Left renal pelvis (tissue), 4 donors: ENCODE measurements around the gene MCFD2. TPM values are rescaled to one million over a fixed set of nuclear protein-coding genes. Genes with fewer than 3 reads are reported as not detected.
"Not testable (repeated sequence)": the region's sequence is repeated elsewhere in the genome, so short reads cannot be mapped to it uniquely, and the experiment has no call there.

Experiments used
- DNase-seq, 4 donors: peaks; one replicate each; pipeline ENCODE4 v3.0.0-alpha.2; 2013; ENCODE audit warnings: low read depth in 4 of 4, low spot score in 3 of 4
- polyA plus RNA-seq, 4 donors: library from polyadenylated mRNA; unstranded; fragments of 120-200 nt; gene quantifications; one replicate each; pipeline ENCODE4 v1.2.1, GENCODE V29; 2013; ENCODE audit not compliant: insufficient read length in 4 of 4

Gene MCFD2
- polyA plus RNA-seq, 4 donors = 83.9 to 105 (median 96.3) TPM

DNA sequence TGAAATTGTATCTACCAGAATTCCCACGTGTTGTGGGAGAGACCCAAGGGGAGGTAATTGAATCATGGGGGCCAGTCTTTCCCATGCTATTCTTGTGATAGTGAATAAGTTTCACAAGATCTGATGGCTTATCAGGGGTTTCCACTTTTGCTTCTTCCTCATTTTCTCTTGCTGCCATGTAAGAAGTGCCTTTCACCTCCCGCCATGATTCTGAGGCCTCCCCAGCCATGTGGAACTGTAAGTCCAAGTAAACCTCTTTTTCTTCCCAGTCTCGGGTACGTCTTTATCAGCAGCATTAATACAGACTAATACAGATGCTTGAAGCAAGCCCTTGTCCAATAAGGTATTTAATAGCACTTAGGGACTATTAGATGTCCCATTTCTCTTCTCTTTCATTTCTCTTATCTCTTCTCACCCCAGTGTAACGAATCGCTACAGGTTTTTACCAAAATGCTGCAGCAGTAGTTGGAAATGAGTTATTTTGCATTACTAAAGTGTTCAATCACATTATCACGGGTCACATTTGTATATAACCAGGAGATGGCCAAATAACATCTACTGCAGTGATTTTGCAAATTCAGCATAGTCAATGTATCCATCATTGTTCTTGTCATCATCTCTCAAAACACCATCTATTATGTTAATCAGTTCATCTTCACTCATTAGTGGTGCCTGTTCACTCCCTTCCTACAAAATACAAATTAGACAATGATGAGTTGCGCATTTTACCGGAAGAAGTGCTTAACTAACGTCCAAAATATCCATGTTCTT is 10.5 kb downstream of the MCFD2 start:
- DNase-seq = not testable (repeated sequence)

DNA sequence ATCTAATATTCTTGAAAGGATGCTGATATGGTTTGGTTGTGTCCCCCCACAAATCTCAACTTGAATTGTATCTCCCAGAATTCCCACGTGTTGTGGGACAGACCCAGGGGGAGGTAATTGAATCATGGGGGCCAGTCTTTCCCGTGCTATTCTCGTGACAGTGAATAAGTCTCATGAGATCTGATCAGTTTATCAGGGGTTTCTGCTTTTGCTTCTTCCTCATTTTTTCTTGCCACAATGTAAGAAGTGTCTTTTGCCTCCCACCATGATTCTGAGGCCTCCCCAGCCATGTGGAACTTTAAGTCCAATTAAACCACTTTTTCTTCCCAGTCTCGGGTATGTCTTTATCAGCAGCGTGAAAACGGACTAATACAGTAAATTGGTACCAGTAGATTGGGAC is 12.6 kb downstream of the MCFD2 start:
- DNase-seq = not testable (repeated sequence)

DNA sequence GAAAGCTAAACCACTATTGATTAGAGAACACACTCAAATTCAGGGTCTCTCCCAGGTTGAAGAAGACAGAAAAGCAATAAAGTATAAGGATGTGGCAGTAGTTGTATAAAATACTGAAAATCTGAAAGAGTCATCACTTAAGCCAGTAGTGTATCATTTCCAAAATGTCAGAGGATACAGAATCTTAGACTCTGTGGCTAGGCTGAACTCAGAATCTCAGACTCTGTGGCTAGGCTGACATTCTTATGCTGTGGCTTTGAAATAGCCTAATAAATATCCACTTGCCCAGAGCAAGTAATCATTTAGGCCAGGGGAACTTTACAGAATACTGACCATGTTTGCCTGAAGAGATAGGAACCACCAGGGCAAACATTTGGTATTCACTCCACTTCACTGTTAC is 13.1 kb downstream of the MCFD2 start:
- DNase-seq = no peak

DNA sequence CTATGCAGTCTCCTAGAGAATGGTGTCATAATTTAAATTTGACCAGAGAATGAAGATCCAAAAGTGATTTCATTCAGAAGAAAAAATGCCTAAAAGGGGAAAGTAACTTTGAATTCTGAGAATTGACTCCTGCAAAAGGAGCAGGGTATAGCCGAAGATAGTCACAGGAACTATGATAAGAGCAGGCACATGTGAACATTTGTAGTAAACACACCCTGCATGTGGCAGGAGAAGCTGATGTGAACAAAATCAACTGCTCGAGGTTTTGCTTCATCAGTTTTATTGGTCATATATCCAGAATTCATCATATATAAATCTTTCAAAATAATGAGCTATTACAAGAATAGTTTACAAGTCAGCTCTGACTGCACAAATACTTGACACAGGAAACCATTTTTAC is 14.0 kb downstream of the MCFD2 start:
- DNase-seq = no peak

DNA sequence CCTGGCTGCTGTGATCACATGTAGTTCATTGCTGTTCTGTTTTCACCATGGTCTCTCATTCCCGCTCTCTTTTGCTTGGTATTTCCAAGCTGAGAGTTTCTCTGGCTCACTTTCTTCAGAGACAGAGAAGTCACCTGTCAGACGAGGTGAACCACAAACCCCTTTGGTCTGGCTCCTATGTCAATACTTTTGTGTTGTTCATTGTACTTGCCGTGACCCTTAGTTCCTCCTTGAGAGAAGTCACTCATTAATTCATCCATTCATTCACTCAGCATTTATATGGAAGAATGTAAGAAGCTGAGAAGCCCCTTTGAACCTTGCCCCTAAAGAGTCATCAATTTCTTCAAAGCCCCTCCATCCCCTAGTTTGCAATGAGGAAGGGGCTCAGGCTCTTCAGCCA is 15.2 kb downstream of the MCFD2 start:
- DNase-seq = no peak

DNA sequence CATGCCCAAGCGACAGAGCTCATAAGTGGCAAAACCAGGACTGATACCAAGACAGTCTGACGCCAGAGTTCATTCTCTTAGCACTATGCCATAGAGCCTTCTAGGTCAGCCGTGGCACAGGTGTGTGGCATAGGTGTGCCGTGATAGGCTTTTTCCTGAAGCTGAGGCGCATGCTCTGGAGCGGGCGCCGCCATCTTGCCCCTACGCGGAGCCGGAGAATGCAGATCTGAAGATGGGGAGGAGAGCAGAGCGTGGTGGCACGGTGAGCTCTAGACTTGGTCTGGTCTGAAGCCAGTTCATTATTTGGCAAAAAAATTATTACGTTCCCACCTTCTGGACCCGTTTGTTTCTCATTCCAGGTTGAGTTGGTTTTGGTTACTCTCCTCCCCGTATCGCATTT is 16.6 kb downstream of the MCFD2 start:
- no peak for DNase-seq

DNA sequence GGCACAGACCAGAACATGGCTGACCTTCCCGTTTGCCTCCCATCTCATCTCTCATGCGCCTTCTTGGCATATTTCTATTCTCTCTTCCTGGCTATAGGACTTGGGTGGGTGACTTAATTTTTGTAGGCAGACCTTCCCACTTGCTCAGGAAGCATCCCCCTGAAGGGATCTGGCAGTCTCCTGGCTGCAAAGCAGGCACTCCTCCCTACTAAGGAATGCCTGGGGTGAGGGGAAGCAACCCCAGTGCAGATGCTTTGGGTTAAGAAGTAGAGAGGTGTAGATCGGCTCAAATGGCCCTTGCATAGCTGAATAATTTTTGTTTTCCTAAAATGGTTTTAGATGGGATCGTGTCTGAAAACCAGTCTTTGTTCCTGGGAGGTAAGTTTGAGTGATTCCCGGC is 17.6 kb downstream of the MCFD2 start:
- no peak for DNase-seq

DNA sequence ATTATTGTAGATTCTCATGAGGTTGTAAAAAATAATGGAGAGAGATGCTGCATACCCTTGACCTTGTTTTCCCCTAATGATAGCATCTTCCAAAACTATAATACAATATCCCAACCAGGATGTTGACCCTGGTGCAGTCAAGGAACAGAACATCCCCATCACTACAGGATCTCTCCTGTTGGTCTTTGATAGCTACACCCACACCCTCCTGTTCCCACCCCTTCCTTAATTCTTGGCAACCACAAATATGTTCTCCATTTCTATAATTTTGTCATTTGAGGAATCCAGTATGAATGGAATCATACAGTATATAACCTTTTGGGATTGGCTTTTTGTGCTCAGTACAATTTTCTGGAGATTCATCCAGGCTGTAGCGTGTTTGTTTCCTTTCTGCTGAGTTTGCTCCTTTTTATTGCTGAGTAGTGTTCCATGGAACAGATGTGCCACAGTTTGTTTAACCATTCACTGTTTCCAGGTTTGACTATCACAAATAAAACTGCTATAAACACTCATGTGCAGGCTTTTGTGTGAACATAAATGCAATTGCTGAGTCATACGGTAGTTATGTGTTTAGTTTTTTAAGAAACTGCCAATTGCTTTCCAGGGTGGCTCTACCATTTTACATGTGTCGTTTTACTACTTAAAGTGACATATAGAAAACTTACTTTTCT is 22.2 kb downstream of the MCFD2 start:
- DNase-seq = no peak

DNA sequence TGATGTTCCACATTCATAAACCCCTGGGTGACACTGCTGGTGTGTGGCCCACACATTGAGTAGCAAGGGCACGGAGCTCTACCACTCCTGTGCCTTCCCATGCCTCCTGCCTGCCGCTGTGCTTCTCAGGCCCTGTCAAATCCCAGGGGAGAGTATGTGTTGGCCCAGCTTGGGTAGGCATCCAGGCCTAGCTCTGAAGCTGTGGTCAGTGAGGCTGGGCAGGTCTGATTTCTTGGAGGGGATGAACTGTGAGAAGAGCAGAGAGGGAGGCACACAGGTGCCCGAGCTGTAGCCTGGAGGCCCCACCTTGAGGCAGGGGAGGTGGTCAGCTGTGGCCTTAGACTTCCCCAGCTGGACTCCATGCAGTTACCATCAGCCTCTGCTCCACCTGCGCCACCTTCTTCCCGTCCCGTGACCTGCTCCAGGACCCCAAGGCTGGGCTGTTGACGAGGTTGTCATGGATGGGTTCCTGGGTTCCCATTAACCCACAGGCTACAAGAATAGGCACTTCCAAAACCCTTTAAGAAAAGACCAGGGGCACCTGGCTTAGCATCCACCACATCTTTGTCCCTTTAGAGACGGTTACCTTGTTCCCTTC is 23.6 kb downstream of the MCFD2 start:
- no peak for DNase-seq

DNA sequence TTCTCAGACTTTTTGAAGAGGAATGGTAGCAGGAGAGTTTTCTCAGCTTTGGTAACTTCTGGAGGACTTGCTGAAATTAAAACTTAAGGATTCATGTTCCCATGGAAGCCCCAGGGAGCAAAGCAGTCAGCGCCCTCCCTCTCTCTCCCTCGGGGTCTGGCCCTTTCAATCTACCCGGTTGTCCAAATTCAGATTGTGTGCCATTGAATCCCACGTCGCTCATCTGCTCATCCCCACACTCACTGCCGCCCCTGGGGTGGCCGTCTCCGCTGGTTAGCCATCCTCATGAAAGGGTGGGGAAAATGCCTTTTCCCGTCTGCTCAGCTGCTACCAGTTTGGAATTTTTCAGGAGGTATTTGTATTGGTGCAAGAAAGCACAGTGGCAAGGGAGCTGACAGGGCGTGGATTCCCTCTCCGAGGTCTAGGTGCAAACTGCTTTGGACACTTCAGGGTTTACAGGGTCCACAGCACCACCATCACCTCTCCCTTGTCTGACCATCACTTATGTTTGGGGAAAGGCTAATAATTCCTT is 27.1 kb downstream of the MCFD2 start:
- DNase-seq = no peak

DNA sequence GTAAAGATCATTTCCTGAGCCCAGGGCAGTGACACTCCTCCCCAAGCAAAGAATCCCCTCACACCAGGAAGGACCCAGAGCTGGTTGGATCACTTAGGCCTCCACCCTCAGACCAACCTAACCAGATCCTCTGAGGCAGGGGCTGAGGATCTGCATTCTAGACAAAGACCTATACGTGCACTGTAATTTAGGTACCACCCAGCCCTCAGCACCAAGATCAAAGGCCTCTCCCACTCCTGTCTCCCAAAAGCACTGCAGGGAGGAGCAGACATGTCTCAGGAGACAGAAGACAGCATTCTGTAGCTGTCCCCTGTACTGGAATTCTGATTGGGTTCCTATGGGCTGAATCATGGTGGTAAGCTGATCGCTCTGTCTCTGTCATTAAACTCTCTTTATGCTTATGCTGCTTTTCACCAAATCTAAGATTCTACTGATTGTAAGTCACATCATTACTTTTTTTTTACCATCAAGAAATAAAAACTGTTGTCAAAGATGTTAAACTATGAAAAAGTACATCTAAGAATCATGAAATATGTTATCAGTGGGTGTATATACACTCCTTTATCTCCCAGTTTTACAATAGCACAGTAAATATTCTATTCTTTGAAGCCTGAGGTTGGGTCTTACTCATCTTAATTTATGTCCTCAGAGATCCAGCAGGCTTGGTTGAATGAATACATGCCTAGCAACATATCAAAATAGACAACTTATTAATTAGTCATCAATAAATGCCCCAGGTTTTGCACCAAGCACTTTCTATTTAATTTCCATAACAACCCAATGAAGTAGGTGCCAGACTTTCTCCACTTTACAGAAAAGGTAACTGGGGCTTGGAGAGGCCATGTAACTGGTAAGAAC is 28.3 kb downstream of the MCFD2 start:
- no peak for DNase-seq

DNA sequence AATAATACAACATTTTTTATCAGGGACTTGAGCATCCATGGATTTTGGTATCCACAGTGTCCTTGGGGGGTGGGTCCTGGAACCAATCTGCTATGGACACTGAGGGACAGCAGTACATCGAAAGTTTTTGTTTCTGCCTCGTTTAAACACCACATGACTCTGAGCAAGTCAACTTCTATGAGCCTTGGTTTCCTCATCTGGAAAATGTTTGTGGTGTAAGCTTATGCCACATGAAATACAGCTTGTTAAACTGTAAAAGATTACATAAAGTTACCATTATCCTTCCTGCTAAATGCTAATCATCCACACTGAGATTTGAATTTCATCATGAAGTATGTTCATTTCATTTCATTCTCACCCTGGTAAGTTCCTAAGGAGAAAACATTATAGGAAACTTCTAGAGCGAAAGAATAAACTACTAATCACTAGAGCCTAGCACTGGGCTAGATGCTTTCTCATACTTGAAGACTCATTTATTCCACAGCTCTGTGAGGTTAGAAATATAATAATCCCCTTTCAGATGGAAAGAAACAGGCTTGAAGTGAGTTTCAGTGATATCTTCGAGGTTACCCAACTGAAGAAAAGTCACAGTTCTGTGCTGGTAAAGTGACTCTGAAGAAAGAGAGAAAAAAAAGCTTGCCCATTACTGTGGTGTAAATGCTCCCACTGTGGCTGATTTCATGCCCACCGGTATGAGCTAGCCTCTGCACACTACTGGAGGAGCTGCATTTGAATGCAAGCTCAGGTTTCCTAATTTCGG is 29.2 kb downstream of the MCFD2 start:
- no peak for DNase-seq

DNA sequence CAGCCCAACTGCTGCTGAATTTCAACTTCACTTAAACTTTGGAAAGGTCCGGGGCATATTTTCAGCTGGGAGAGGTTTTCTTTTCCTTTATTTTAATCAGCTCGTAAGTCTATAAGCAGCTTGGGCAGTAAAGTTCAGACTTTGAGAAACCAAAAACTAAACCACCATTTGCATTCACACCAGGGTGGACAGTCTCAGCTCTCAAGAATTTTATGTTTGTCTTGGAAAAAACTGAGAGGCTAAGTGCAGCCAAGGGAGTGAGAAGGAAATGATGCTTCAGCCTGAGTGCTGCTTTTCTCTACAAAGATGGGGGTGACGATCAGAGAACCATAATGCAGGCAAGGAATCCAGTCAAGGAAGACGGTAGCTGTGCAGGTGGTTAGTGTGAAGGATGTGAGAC is 30.2 kb downstream of the MCFD2 start:
- DNase-seq = no peak

DNA sequence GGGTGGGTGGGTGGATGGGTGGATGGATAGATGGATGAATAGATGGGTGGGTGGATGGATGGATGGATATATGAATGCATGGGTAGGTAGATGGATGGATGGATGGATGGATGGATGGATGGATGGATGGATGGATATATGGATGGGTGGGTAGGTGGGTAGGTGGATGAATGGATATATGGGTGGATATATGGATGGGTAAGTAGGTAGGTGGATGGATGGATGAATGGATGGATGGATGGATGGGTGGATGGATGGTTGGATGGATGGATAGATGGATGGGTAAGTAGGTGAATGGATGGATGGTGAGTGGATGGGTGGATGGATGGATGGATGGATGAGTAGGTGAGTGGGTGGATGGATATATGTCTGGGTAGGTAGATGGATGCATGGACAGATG is 36.1 kb downstream of the MCFD2 start:
- DNase-seq = no peak

DNA sequence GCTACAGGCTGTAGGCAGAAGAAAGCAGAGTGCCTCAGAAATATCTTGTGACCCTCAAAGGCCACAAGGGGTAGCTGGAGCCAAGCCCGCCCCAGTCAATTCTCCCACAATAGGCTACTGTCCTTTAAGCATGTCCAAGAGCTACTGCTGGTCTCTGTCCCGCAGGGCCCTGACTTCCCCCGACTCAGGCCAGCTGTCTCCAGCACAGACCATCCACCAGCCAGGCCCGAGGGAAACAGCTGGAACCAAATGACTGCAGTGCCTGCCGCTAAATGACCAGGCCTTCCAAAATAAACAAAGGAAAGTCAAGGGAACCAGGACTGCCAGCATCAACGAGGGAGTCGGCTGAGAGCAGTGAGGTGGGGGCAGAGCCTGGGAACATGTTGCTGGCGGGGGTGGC is 36.7 kb downstream of the MCFD2 start:
- DNase-seq = no peak

DNA sequence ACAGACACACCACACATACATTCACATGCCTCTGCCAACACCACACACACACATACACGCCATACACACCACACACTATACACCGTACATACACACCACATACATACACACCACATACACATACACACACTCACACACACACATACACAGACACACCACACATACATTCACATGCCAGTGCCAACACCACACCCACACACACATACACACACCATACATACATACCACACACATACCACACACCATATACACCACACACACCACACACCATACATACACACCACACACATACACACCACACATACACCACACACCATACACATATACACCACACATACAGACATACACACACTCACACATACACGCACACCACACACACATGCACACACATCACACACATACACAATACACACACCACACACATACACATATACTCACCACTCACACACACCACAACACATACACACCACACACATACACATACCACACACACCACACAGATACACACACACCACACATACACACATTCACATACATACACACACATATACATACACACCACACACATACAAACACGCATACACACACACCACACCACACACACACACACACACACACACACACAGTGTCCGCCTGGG is 37.2 kb downstream of the MCFD2 start:
- DNase-seq = no peak

DNA sequence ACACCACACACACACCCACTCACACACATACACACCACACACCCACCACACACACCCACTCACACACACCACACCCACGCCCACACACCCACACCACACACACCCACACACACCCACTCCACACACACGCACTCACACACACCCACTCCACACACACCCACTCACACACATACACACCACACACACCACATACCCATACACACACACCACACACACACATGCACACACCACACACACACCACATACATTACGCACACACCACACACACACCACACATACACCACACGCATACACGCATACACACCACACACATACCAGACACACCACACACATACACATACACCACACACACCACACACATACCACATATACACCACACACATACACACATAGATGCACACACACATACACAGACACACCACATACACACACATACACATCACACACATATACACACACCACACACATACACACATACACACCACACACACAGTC is 37.9 kb downstream of the MCFD2 start:
- DNase-seq = no peak

DNA sequence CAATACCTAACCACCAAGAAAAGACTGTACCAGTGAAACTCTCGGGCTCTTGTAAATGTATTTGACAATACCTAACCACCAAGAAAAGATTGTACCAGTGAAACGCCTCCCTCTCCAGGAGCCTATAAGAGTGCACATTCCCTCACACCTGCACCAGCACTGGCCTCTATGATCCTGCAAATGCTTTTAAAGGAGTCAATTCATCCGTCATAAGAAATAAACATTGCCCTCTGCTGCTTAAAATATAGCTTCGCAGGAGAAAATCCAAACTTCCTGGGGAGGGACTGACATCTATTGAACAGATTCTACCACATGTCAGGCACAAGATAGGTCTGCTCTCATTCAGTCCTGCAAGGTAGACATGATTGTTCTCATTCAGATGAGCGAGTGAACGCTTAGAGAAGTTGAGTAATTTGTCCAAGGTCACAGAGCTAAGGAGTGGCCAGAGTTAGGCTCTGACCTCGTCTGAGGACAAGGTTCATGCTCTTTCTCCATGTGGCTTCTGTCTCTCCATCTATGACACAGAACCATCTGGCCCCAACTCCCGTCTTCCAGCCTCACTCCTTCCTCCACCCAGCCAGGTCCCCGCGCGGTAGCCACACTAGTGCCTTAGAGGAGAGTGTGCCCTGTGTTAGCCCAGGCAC is 38.7 kb downstream of the MCFD2 start:
- no peak for DNase-seq
